GM21360 (cell line): Measurements from ENCODE around the gene RGL3.
"Not testable (repeated sequence)": the region's sequence is repeated elsewhere in the genome, so short reads cannot be mapped to it uniquely, and the experiment has no call there.

ENCODE experiments used
- ATAC-seq: cut with Tn5 transposase; IDR thresholded peaks from one replicate; pipeline ENCODE4 v1.9.1; 2021; ENCODE audit warnings: mild to moderate bottlenecking, moderate library complexity; ENCODE audit not compliant: unreplicated experiment

The RGL3 gene

DNA sequence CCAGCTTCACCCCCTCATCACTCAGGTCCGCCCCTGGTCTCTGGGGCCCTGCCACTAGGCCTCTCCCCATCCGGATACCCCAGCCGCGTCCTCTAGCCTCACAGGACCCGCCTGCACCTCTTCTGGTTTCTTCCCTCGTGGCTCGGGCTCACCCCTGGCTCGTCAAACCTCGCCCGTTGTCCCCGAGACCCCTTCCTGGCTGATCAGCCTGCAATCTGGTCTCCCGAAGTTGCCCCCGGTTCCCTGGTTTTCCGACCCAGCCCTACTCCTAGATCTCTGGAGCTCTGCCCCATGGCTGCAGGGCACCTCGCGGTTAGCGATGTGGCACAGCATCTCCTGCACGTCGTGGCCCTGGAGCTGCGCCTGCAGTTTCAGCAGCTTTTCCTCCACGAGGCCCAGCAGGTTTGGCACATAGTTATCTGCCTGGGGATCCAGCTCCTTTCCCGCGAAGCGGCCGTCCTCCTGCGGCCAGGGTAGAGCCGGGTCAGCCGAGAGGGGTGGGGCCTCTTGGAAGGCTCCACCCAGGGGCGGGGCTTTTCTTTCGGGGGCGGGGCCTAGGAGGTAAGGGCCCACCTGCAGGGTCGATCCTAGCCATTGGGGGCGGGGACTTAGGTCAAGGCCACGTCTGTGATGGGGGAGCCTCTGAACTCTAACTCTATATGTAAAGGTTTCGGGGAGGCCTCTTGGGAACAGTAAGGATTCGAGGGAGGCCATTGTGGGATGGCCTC lies 2.4 kb upstream of the RGL3 start:
- ATAC-seq, result peak; percentile 30

- ATAC-seq, result no peak
Observed at GRCh38 chr19:11420429-11421370, 1.6 kb upstream of the RGL3 start.

DNA sequence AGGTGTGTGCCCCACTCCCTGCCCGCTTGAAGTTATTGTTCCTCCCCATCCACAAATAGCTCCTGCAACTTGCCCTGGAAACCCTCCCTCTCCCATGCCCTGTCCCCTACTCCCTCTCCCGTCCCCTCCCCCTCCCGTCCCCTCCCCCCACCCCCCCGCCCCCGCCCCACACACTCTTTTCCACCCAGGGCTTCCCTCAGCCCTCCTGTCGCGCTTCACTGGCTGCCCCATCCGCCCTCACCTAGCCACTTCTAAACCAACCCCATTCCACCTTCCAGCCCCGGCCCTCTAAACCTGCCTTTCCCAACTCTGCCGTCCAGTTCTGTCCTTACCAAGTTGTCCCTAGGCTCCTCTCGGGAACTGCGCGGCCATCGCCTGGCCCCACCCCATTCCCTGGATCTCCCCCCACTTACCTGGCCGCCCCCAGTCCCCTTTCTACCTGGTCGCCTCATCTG lies 993 bp downstream of the RGL3 start:
- ATAC-seq, result no peak

DNA sequence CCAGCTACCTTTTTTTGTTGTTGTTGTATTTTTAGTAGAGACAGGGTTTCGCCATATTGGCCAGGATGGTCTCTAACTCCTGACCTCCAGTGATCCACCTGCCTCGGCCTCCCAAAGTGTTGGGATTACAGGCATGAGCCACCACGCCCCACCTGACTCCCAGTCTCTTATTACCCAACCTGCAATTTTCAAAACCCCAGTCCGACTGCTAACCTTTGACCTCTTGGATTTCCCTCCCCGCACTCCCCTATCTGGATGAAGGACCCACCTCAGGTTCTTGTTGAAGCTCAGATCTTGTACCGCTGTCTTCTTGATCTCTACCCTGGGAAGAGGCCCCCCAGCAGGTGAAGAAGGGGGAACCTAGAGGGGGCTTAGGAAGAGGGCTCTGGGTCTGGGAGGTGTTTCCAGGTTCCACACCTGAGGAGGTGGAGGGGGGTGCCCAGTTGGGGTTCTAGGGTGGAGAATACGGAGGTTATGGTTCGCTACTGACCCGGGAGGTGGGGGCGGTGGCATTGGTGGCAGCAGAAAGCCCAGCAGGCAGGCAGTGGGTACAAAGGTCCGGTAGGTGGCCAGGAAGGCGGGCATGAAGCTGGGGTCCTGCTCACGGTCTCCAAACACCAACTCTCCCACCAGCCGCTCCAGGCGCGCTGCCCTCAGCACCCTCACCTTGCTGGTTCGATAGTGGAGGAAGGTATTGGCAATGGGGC lies 2.6 kb downstream of the RGL3 start:
- no peak for ATAC-seq

DNA sequence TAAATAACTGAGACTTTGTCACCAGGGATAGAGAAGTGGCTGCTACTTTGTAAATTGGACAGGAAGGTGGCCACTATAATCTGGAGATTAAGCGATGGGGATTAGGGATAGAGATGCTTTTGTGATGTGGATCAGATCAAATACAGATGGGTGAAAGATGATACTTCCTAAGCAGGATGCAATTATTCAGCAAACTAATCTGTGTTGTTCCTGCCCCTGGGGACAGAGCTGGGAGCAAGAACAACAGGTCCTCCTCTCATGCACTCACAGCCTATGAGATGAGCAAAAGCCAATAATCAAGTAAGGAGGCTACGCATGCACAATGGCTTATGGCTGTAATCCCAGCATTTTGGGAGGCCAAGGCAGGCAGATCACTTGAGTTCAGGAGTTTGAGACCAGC lies 4.6 kb downstream of the RGL3 start:
- ATAC-seq, result no peak

DNA sequence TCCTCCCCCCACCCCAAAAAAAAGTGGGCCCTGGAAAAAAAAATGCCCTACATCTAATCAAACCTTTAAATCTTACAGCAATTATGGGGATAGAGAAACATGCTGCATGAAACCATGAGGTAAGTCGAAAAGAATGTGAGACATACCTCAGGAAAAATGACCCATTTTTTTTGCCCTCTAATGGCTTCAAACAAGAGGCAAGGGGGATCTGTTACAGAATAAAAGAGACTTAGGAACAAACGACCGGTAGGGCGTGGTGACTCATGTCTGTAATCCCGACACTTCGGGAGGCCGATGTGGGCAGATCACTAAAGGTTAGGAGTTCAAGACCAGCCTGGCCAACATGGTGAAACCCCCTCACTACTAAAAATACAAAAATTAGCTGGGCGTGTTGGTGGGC lies 8.4 kb downstream of the RGL3 start:
- ATAC-seq, result no peak

GRCh38 chr19:11408591-11408990 lies 10.5 kb downstream of the RGL3 start:
- no peak for ATAC-seq

GRCh38 chr19:11406703-11407236 lies 12.3 kb downstream of the RGL3 start:
- not testable (repeated sequence) for ATAC-seq

DNA sequence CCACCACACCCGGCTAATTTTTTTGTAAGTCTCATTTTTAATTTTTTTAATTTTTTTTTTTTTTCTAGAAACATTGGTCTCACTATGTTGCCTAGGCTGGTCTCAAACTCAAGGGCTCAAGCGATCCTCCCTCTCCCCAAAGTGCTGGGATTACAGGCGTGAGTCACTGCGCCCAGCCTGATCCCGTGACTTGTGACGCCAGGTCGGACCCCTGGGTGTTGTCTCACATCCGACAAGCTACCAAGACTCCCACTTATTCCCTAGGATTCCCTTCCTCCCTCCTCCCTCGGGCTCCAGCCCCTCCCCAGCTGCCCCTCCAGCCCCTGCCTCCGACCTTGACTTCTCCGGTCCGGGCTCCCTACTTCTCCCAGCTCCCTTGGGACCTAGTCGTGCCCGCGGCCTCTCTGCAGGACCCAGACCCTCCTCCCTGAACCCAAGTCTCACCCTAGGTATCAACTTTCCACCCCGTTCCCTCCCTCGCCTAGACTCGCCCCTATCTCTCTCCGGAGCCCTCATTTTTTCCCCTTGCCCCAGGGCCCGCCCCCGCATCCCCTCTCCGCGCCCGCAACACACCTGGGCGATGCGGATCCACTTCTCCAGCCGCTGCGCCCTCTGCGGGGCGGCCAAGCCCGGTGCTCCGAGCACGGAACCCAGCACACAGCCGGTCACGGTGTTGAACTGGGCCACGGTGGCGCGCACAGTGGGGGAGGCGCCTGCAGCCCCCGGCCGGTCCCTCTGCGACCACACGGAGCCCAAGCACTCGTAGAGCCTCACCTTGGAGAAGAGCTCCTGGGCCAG lies 13.1 kb downstream of the RGL3 start:
- ATAC-seq, result no peak

DNA sequence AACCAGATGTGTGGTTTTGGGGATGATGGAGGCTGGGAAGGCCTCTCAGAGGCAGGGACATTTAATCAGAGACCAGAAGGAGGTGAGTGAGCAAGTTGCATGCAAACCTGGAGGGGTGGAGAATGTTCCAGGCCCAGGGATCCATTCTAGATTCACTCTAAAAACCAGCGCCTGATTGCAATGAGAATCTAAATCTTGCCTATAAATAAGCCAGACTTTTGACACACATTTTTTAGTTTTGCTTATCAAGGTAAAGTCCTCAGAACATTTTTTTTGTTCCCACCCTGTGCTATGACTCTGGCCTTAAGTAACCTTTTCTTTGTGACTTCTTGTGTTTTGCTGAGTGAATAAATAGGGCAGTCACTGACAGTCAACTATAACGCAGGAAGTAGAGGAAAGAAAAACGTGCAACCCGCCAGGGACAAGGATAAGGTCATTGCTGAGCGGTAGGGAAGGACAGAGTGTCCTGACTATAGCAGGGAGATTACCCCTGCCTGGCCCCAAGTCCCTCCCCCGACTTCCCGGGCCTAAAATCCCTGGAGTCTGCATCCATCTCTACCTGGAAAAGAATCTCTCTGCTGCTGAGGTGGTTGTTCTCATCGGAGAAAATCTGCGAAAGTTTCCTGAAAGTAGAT lies 14.4 kb downstream of the RGL3 start:
- ATAC-seq, result no peak

- no peak for ATAC-seq
Observed at GRCh38 chr19:11401808-11402543, 17.1 kb downstream of the RGL3 start.

- no peak for ATAC-seq
Observed at GRCh38 chr19:11400798-11401197, 18.3 kb downstream of the RGL3 start.

GRCh38 chr19:11399667-11400066 lies 19.4 kb downstream of the RGL3 start:
- no peak for ATAC-seq

- no peak for ATAC-seq
Observed at GRCh38 chr19:11397089-11397610, 22.0 kb downstream of the RGL3 start.

GRCh38 chr19:11390933-11391680 lies 28.0 kb downstream of the RGL3 start:
- ATAC-seq, result no peak

- ATAC-seq, result no peak
Observed at GRCh38 chr19:11390359-11390758, 28.8 kb downstream of the RGL3 start.

- no peak for ATAC-seq
Observed at GRCh38 chr19:11387162-11388034, 31.7 kb downstream of the RGL3 start.
